DLD1 (cell line): ENCODE results near the gene UNC93A.

Experiments
- in situ Hi-C: cut with HindIII; loops from 2 replicates; pipeline ENCODE4 v1.10.0; 2017; ENCODE audit warnings: low sequenced_read_pairs

UNC93A gene

DNA sequence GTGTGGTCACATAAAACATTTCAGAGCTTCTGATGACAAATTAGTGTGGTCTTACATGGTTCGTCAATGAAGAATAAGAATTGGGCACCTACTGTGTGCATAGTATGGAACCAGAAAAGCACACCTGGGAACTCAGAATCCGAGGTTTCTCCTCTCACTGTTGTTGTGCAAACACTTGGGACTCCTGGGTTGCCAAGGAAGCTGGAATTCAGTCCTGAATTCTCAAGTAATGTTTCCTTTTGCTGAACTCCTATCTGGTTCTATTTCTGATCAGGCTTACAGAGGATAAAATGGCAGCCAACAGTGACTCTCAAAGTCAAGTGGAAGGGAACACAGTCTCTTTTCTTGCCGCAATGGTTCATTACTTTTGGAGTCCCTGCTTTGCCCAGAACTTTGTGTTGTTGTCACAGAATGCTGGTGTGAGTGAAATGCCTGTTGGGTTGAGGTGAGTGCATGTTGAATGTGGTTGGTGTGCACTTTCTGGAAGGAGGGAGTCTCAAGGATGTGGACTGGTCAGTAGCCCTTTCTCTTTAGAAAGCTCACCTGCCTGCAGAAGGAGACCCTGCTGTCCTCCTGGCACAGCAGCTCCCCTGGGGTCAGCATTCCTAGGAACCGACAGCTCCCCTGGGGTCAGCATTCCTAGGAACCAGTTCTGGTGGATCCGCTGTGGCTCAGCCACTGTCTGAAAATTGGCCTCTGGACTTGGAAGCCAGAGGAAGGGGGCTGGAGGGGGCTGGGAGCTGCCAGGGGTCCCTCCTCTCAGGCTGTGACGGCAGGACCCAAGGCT is 1.4 kb downstream of the UNC93A start:
- in situ Hi-C loops: no loop called here

DNA sequence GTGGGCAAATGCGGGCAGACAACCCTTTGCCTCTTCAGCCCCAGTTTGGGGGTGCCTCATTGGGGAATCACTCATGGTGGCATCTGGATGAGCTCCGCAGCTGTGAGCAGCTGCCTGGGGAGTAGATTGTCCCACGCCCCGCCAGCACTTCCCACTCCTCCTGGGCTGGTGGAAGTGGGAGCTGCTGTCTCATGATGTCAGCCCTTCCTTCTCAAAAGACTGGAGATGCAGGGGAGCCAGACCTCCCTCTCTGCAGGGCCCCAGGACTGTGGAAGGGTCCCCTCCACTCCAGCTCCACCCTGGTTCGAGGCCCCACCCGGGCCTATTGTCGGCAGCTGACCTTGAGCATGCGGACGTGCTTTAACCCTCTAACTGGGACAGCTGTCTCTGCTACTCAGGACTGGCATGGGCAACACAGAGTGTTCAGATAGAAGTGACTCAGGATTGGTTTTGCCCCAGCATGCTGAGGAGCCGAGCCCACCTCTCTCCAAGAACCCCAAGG is 2.0 kb downstream of the UNC93A start:
- in situ Hi-C loops: no loop called here

DNA sequence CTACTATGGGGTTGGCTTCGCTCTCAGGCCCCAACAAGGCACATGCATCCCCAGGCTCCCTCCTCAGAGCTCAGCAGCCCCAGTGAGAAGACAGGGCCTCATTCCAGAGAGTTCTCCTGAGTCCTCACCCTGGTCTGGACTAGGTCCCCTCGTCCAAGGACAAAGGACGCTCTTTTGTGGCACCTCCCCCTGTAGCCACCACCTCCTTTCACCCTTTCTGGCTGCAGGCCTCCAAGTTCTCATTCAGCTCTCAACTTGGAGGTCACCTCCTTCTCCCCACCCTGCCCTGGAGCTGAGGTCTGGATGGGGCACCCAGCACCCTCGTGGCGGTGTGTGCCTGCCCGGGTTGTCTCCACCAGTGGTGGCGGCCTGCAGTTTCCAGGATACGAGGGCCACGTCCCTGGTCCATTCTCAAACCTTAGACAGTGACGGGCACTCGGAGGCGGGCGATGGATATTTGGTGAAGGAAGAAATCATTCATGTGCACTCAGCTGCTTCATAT is 2.5 kb downstream of the UNC93A start:
- in situ Hi-C loops: no loop called here

DNA sequence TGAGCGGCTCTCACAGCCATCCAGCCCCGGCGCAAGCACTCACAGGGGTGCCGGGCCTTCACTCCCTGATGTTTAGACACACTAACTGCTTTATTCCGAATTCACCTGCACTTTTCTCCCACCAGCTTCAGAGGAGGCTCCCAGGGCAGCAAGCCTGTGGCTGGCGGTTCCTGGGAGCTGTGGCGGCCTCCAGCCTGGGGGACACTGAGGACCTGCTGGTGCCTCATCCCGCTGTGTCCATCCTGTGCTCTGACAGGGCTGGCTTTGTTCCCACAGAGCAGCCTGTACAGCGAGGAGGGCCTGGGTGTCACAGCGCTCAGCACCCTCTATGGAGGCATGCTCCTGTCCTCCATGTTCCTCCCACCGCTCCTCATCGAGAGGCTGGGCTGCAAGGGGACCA is 3.1 kb downstream of the UNC93A start:
- in situ Hi-C loops: no loop called here

DNA sequence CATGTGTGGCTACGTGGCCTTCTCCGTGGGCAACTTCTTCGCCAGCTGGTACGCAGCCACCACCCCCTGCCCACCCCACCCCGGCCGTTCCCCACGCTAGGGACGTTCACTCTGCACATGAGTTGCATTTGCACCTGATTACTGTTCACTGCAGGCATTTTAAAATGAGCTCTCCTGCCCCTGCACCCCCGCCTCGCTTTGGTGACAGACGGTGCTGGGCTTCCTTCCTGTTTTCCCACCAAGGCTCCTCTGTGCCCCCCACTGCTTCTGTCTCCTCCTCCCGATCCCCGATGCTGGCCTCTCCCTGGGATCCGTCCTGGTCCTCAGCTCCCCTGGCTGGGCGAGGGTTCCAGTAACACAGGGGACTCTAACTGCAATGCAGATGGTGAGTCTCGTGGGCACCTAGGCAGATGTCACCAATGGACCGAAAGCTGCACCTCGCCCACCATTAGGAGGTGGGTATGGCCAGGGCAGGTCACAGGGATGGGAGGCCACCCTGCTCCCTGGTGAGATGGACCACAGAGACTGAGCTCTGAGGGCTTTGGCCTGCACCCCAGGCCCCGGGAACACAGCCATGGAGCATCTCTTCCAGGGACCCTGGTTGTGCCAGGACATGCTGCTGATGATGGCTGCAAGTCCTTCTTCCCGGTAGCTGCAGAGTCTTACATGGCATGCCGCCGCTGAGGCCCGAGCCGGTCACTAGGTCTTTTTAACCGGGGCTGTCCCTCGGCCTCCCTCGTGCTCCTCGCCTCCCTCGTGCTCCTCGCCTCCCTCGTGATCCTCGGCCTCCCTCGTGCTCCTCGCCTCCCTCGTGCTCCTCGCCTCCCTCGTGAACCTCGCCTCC is 3.8 kb downstream of the UNC93A start:
- in situ Hi-C loops: no loop called here

DNA sequence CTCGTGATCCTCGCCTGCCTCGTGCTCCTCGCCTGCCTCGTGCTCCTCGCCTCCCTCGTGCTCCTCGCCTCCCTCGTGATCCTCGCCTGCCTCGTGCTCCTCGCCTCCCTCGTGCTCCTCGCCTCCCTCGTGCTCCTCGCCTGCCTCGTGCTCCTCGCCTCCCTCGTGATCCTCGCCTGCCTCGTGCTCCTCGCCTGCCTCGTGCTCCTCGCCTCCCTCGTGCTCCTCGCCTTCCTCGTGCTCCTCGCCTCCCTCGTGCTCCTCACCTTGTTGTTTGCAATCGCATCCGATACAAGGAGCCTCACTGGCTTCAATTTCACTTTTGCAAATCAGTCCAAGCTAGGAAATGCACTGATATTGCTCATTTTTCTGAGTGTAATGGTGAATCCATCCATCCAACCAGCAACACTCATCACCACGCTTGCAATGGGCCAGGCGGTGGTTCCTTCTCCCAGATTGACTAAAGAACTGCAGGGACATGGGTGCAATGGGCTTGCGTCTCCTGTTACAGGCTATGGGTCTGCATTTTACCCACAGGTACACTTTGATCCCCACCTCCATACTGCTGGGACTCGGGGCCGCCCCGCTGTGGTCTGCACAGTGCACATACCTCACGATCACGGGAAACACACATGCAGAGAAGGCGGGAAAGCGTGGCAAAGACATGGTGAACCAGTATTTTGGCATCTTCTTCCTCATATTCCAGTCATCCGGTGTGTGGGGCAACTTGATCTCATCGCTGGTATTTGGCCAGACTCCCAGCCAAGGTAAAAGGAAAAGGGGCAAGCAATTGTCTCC is 4.6 kb downstream of the UNC93A start:
- in situ Hi-C loops: no loop called here

DNA sequence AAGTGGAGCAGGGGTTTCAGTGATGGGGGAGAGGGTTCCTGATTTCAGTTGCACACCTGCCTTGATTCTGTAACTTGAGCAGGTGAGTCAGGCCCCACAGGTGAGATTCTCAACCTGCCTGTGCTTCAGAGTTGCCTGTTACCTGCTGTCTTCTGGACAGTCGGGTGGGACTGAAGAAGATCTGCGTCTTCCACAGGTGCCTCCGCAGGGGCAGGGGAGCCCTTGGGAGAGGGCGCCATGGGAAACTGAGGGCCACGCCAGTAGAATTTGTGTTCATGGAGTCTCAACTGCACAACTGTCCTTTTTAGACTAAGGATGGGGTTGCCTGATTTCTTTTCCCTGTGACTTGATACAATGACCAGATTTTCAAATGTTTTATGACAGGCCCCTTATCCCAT is 5.2 kb downstream of the UNC93A start:
- in situ Hi-C loops: no loop called here

DNA sequence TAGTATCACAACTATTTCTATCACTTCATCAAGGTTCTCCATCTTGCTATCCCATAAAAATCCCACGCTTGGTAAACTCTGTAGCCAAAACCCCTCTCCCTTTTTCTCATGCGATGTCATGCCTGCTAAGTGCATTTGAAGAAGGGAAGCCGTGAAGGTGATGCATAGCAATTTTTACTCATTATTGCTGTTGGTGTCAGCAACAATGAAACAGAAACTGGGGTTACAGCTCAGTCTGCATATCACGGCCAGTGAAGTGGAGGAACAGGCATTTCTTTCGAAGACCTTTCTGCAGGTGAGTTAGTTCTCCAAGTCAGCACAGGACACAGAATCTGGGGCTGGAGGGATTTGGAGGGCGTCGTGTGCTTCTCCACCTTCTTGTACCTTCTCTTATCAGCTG is 5.8 kb downstream of the UNC93A start:
- in situ Hi-C loops: no loop called here

DNA sequence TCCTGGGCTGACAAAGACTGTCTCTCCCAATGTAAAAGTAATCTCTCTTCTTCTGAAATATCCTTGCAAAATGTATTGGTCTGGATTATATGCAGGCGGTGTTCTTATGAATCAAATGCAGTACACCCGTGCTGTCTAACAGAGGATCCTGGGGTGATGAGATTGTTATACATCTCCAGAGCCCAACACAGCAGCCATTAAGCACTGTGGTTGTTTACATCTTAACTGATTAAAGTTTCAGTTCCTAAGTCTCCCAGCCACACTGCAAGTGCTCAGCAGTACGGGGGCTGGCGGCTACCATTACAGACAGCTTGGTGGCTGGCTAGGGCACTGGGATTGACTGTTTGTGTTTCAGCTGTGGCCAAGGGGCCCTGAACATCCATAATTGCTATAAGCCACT is 7.0 kb downstream of the UNC93A start:
- in situ Hi-C loops: no loop called here

DNA sequence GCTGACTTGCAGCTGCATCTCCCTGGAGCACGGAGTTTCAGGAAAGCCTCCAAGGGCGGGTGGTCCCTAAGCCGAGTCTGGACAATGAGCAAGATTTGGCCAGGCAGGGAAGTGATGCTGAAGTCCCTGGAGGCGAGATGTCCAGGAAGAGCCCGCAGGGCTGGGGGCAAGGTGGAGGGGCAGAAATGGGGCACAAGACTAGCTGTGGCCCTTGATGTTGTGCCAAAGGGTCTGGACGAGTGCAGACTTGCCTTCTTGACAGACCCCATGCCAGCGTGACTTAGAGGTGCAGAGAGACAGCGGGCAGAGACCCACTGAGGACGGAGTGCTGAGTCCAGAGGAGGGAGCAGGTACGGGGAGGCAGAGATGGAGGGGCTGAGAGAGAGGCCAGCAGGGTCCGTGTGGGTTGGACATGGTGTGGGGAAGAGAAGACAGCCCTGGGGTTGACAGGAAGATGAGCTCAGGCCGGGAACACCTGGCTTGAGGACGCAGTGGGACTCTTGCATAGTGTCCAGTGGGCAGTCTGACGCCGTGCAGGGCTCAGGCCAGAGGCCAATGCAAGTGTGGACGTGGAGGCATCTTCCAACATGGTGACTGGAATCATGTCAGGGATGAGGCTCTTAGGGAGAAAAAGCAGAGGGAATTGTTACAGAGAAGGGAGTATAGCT is 8.7 kb downstream of the UNC93A start:
- in situ Hi-C loops: no loop called here

DNA sequence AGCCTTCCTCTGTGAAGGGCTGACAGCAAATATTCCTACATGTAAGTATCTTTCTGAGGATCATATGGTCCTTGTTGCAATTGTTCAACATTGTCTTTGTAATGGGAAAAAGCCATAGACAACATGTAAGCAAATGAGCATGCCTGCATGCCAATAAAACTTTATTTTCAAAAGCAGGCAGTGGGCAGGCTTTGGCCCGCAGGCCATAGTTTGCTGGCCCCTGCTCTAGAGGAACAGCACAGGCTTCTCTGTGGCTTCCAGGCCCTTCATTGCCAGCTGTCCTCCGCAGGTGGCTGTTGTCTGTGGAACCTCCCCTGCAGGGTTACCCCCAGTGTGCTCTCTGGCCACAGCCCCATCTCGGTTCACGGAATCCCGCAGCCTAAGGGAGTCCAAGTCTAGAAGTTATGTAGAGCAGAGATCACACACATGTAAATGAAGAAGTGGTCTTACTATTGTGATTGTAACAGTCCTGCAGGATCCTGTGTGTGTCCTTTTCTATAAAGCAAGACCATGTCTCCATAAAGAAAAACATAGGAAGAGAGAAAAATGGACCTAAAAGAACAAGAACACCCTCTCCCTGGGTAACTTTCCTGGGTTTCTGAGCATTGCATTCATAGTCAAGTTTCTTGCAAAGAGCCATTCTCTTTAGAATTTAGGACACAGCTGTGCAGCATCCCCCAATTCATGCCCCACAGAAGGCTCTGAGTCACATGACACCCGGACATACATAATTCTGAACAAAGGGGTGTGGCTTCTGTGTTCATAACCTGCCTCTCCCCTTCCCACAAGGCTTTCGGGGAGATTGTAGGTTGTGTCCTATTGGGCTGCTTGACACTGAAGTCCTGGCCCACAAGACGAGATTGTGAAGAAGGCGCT is 10.0 kb downstream of the UNC93A start:
- in situ Hi-C loops: no loop called here

DNA sequence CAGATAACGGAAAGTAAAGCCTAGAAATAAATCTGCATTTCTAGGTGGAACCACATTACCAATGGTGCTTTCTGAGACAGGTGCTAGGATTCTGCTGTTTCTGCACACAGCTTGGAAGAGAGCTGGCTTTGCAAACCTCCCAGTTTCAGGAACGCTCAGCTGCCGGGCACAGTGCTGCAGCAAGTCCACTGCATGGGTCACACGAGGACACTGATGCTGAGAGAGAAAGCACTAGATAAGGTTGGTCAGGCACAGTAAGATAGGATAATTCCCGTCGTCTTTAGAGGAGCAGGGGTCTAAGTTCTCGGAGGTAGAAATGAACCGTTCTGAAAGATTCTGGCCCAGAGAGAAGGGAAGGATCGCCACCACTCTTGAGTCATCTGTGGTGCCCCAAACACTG is 11.0 kb downstream of the UNC93A start:
- in situ Hi-C loops: no loop called here

DNA sequence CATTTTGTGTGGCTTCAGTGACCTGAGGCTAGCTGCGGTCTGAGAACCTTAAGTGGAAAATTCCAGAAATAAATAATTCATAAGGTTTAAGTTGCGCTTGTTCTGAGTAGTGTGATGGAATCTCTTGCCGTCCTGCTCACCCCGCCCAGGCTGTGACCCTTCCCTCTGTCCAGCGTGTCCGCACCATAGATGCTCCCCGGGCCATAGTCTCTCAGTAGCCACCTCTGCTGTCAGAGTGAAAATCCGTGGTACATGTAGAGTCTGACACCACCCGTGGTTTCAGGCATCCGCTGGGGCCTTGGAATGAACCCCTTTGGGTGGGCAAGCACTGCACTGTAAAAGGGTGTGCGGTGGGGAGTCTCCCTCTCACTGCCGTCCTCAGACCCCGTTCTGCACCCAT is 11.7 kb downstream of the UNC93A start:
- in situ Hi-C loops: no loop called here

DNA sequence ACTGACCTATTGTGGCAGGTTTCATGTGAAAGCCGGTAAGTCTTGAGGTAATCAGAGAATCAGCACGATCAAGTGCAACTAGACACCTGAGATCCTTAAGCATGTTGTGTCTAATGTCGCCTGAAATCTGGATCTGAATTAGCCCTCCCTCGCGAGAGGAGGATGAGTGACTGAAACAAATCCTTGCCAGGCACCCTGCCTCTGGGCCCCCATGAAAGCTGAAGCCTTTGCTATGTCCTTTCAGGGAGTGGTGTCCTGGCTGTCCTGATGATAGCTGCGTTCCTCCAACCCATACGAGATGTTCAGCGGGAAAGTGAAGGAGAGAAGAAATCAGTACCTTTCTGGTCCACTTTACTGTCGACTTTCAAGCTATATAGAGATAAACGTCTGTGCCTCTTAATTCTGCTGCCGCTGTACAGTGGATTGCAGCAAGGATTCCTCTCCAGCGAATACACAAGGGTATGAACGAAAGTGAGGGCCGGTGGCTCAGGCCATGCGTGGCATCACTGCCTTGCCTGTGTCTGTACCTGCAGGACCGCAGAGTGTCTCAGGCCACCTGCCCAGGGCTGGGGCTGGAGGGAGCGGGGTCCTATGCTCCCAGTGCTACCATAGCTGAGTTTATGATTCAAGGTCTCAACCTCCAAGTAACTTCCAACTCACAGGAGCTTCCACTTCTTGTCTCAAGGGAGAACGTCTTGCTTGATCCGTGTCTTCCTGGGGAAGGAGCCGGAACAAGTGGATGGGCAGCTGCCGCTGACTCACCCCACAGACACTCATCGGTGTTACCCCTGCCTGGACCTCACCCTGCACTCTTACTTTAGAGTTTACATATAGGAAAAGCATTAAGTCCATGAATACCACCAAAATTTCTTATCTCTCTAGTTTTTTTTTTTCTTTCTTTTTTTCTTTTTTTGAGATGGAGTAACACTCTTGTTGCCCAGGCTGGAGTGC is 12.8 kb downstream of the UNC93A start:
- in situ Hi-C loops: no loop called here

DNA sequence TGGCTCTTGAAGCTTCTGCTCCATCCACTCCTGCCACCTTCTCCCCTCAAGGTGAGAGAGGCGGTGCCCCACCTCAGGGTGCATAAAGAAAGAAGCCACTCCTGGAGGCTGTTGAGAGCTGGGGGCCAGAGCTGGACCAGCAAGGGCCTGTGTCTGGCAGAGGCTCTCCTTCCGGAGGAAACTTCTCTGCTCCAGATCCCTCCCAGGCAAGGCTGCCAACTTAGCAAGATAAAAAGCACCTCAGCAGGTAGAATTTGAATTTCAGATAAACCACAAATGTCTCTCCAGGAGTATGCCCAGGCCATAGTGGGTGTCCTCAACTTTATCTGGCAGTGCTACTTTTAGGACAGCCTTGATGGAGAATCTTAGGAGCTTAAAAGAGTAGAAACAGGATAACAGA is 13.8 kb downstream of the UNC93A start:
- in situ Hi-C loops: no loop called here

DNA sequence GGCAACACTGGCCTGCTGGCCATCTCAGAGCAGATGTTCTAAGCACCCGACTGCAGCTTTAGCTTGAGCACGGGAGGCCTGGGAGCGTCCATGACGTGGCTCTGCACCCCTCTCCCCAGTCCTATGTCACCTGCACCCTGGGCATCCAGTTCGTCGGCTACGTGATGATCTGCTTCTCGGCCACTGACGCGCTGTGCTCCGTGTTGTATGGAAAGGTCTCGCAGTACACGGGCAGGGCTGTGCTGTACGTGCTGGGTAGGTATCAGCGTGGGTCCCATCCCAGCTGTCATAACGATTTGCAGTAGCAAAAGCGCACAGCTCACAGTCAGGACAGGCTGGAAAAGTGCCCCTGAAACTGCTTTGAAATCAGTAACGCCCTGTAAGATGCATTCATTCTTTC is 14.7 kb downstream of the UNC93A start:
- in situ Hi-C loops: no loop called here

DNA sequence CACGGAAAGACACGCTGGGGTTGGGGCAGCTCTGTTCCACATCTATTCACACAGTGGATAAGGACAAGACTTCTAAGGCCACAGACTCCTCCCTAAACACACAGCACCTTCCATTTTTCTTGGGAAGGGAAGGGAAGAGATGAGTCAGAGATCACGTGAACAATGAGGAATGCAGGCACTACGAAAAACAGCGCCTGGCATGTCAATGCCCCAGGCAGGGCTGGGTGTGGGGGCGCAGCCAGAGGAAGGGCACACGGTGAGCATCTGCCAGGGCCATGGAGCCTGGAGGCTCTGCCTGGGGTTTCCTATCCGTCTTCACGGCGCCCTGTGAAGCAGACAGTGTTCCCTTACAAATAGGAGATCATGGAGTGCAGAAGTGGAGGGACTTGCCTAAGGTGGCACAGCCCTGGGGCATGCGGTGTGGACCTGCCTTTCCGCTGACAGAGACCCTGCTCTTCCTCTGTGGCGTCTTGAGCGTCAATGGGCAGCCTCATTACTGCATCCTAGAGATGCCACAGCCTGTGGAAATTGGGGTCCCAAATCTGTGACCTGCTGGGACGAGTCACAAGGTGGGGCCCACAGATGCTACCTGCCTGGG is 15.4 kb downstream of the UNC93A start:
- in situ Hi-C loops: no loop called here

DNA sequence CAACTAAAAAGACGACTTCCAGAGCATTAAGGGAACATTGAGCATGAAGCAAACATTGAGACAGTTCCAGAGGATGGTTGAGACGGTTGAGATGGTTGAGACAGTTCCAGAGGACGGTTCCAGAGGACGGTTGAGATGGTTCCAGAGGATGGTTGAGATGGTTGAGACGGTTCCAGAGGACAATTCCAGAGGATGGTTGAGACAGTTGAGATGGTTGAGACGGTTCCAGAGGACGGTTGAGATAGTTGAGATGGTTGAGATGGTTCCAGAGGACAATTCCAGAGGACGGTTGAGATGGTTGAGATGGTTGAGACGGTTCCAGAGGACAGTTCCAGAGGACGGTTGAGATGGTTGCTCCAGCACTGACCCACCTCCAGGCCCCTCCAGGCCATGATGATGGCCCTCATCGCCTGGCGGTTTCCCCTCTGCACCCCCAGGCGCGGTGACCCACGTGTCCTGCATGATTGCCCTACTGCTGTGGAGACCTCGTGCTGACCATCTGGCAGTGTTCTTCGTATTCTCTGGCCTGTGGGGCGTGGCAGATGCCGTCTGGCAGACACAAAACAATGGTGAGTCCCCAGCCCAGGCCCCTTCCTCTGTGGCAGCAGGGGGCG is 16.3 kb downstream of the UNC93A start:
- in situ Hi-C loops: no loop called here
